Common myeloid progenitor, CD34-positive (primary cell): Measurements from ENCODE around the gene HHEX. TPM values are rescaled to one million over a fixed set of nuclear protein-coding genes. Genes with fewer than 3 reads are reported as not detected.
"Not testable (repeated sequence)": the region's sequence is repeated elsewhere in the genome, so short reads cannot be mapped to it uniquely, and the experiment has no call there.

Source experiments
- CTCF ChIA-PET: fragments of 350-600 bp; sonication (Branson Sonifier 250); formaldehyde crosslinking; loops from one replicate; lab custom pipeline; 2021; ENCODE audit warnings: antibody characterized with exemption; lab: Charles Lee
- POLR2A ChIA-PET: fragments of 350-600 bp; sonication (Branson Sonifier 250); formaldehyde crosslinking; loops from one replicate; lab custom pipeline; 2021; ENCODE audit warnings: antibody characterized with exemption; lab: Charles Lee
- DNase-seq, 3 donors: peaks; one replicate each; pipeline versions ENCODE4 v3.0.0 to v3.0.0-alpha.2; 2013
- H3K27ac ChIP-seq, 2 experiments: 1 replicate in 1 of 2; 2 replicates in 1 of 2; pipeline ENCODE4 v1.7.0; 2013; ENCODE audit warnings: inconsistent platforms in 2 of 2, low read length in 2 of 2, mild to moderate bottlenecking in 2 of 2, low read depth in 1 of 2, moderate library complexity in 1 of 2; ENCODE audit not compliant: severe bottlenecking in 2 of 2, insufficient read depth in 1 of 2, poor library complexity in 1 of 2
- H3K27me3 ChIP-seq, 5 experiments: replicated peaks in 2 of 5; 1 replicate in 3 of 5; 2 replicates in 2 of 5; pipeline versions ENCODE4 v1.6.1 to v1.7.0; 2013; ENCODE audit warnings: low read length in 4 of 5, mild to moderate bottlenecking in 2 of 5, moderate library complexity in 2 of 5, inconsistent platforms in 1 of 5; ENCODE audit not compliant: insufficient read depth in 5 of 5, control insufficient read depth in 4 of 5
- H3K36me3 ChIP-seq, 4 experiments: 1 replicate in 2 of 4; 2 replicates in 2 of 4; pipeline versions ENCODE4 v1.6.1 to v1.7.0; 2013; ENCODE audit warnings: low read length in 3 of 4, control low read depth in 1 of 4, mild to moderate bottlenecking in 1 of 4; ENCODE audit not compliant: control insufficient read depth in 4 of 4, insufficient read depth in 4 of 4
- H3K4me1 ChIP-seq, 4 experiments: 1 replicate in 3 of 4; 2 replicates in 1 of 4; pipeline versions ENCODE4 v1.6.1 to v1.7.1; 2013; ENCODE audit warnings: low read length in 3 of 4, mild to moderate bottlenecking in 3 of 4, control low read depth in 1 of 4, inconsistent platforms in 1 of 4, moderate library complexity in 1 of 4; ENCODE audit not compliant: control insufficient read depth in 4 of 4, insufficient read depth in 4 of 4; ENCODE audit errors: control extremely low read depth in 1 of 4
- H3K4me3 ChIP-seq, 7 experiments: 1 replicate in 4 of 7; 2 replicates in 3 of 7; pipeline versions ENCODE4 v1.5.1 to v1.7.0; 2013; ENCODE audit warnings: mild to moderate bottlenecking in 7 of 7, low read length in 6 of 7, moderate library complexity in 6 of 7, inconsistent platforms in 2 of 7, low read depth in 2 of 7, control low read depth in 1 of 7; ENCODE audit not compliant: insufficient read depth in 4 of 7, control insufficient read depth in 1 of 7; ENCODE audit errors: extremely low read depth in 1 of 7
- H3K9me3 ChIP-seq, 5 experiments: 1 replicate in 4 of 5; 2 replicates in 1 of 5; pipeline versions ENCODE4 v1.6.1 to v1.7.1; 2013; ENCODE audit warnings: low read length in 4 of 5, mild to moderate bottlenecking in 2 of 5, inconsistent platforms in 1 of 5, low read depth in 1 of 5, moderate library complexity in 1 of 5; ENCODE audit not compliant: control insufficient read depth in 4 of 5, insufficient read depth in 2 of 5; ENCODE audit errors: control extremely low read depth in 1 of 5
- WGBS: methylation state at CpG from one replicate; pipeline ENCODE4 v1.1.5; 2013; ENCODE audit not compliant: insufficient coverage; 5-methylcytosine and 5-hydroxymethylcytosine counted together
- polyA plus RNA-seq: library from polyadenylated mRNA; unstranded; fragments of 120-200 nt; gene quantifications from one replicate; pipeline ENCODE4 v1.2.1, GENCODE V29; 2013

HHEX gene
- 160 TPM for polyA plus RNA-seq

DNA sequence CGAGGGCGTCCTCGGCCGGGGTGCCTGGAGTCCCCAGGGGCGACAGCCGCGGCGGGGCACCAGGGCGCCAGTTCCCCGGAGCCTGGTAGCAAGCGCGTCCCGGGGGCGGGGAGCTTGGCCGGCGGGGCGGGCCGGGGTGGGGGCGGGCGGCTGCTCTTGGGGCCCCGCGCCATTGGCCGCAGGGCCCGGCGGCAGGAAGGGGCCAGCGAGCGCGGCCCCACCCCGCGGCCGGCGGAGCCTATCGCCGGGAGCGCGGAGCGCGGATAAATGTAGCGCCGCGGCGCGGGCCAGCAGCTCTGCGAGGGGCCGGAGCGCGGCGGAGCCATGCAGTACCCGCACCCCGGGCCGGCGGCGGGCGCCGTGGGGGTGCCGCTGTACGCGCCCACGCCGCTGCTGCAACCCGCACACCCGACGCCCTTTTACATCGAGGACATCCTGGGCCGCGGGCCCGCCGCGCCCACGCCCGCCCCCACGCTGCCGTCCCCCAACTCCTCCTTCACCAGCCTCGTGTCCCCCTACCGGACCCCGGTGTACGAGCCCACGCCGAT is at the start of gene HHEX:
Gene HHEX, plus strand, starts transcription at position 293 of the 548 bp plus-strand sequence. Its CDS starts 32 bp downstream, at position 325.
- under 1% methylated on average over 62 of the region's 79 CpGs for WGBS
- H3K27ac ChIP-seq = peak within 1 kb of the TSS; percentile 88 to 95
- POLR2A ChIA-PET = interaction anchor here (0.7 to 3.4 kb wide), 10 partner anchors 9 to 177 kb away, joined by 3 to 38 read pairs (median 6); partner anchors contain the start of gene EXOC6
- peak; percentile 75 to 91 (median 84) for DNase-seq
- peaks cover 3 to 23% (median 10%) of the 10 kb centered on the region in 5 experiments for H3K9me3 ChIP-seq
- no peaks in the 10 kb centered on the region for H3K27me3 ChIP-seq
- H3K36me3 ChIP-seq = peaks cover 4 to 31% (median 17%) of the 10 kb centered on the region in 4 experiments
- H3K4me3 ChIP-seq = peak within 1 kb of the TSS; percentile 72 to 86 (median 76)
- peaks cover 21 to 54% (median 37%) of the 10 kb centered on the region in 4 experiments for H3K4me1 ChIP-seq
- CTCF ChIA-PET = interaction anchor here (0.8 to 2.7 kb wide), 11 partner anchors 8 to 191 kb away, joined by 3 to 25 read pairs (median 4); partner anchors contain the start of gene IDE

DNA sequence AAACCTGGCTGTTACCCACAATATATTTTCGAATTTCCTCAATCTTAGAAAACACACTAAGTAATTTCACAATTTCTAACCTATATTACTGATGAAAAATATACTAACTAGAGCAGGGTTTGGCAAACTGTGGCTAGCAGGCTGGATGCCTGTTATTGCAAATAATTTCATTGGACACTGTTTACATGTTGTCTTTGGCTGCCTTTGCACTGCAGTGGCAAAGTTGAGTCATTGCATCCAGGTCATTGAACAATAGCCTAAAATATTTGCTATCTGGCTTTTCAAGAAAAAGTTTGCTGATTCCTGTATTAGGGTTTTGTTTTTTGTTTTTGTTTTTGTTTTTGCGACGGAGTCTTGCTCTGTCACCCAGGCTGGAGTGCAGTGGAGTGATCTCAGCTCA is 49.6 kb upstream of the HHEX start:
- POLR2A ChIA-PET = no interaction called here
- CTCF ChIA-PET = interaction anchor here (1.6 kb wide), 1 partner anchor 13 kb away, joined by 4 read pairs; no protein-coding TSS in a partner anchor
- Histone ChIP-seq H3K27me3 (no peaks in the 10 kb centered on the region), H3K9me3 (peaks cover 0 to 7% (median 0%) of the 10 kb centered on the region in 5 experiments), H3K4me1 (no peaks in the 10 kb centered on the region), H3K36me3 (peaks cover 8 to 52% (median 27%) of the 10 kb centered on the region in 4 experiments), H3K4me3 (no peak overlapping the region), H3K27ac (no peak overlapping the region)
- 100% methylated on average over 2 of the region's 3 CpGs for WGBS
- DNase-seq = no peak

DNA sequence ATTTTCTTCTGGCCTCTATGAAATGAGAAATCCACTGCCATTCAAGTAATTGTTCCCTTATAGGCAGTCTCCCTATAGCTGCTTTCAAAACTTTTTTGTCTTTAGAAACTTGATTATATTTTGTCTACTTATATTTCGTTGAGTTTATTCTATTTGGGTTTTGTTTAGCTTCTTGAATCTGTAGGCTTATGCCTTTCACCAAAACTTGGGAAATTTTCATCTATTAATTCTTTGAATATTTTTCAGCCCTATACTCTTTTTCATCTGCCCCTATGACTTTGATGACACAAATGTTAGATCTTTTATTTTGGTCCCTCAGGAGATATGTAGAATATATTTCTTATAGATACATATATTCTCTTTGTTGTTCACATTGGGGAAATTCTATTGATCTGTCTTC is 48.3 kb upstream of the HHEX start:
- WGBS = no CpG with 5 or more reads among the region's 1 CpG
- Histone ChIP-seq H3K27ac (no peak overlapping the region), H3K9me3 (peaks cover 0 to 7% (median 0%) of the 10 kb centered on the region in 5 experiments), H3K4me1 (no peaks in the 10 kb centered on the region), H3K27me3 (no peaks in the 10 kb centered on the region), H3K36me3 (peaks cover 11 to 50% (median 26%) of the 10 kb centered on the region in 4 experiments), H3K4me3 (no peak overlapping the region)
- no peak for DNase-seq
- POLR2A ChIA-PET = no interaction called here
- CTCF ChIA-PET = interaction anchor here (0.9 to 1.4 kb wide), 2 partner anchors 38 to 43 kb away, joined by 3 to 4 read pairs; no protein-coding TSS in a partner anchor

DNA sequence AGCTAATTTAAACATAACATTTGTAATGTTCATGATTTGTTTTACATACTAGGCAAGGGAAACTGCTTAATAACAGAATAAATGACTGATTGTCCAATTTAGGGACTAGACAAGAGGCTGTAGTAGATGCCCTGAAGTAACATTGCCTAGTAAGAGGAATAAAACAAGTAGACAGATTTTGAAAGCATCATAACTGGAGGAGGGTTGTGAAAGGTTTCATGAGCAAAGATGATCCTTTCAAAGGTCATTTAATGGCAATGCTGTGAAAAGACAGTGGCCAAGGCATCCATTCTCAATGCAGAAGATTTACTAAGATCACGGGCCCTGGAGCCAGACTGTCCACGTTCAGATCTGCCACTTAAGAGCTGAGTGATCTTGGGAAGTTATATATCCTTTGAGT is 44.8 kb upstream of the HHEX start:
- ChIA-PET CTCF (interaction anchor here (1.0 to 1.6 kb wide), 8 partner anchors 10 to 236 kb away, joined by 3 to 5 read pairs (median 3); no protein-coding TSS in a partner anchor), POLR2A (no interaction called here)
- no CpG with 5 or more reads among the region's 2 CpGs for WGBS
- peaks cover 15 to 57% (median 31%) of the 10 kb centered on the region in 4 experiments for H3K36me3 ChIP-seq
- DNase-seq = no peak
- peaks cover 0 to 7% (median 0%) of the 10 kb centered on the region in 5 experiments for H3K9me3 ChIP-seq
- H3K4me3 ChIP-seq = no peak overlapping the region
- H3K27ac ChIP-seq = no peak overlapping the region
- H3K4me1 ChIP-seq = no peaks in the 10 kb centered on the region
- no peaks in the 10 kb centered on the region for H3K27me3 ChIP-seq

DNA sequence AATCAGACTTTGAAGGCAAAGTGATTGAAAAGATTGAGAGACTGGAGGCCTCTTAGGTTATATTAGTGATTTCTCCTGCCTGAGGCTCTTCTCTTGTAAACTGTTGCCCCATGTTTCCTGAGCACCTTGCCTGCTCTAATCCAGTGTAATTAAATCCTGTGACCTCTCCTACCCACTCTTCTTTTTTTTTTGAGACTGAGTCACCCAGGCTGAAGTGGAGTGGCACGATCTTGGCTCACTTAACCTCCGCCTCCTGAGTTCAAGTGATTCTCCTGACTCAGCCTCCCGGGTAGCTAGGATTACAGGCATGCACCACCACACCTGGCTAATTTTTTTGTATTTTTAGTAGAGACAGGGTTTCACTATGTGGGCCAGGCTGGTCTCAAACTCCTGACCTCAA is 38.9 kb upstream of the HHEX start:
- H3K4me1 ChIP-seq, H3K4me3 ChIP-seq, DNase-seq, POLR2A ChIA-PET, H3K27ac ChIP-seq, H3K27me3 ChIP-seq, CTCF ChIA-PET, H3K9me3 ChIP-seq: not testable (repeated sequence)
- H3K36me3 ChIP-seq = peaks cover 11 to 83% (median 28%) of the 10 kb centered on the region in 4 experiments
- WGBS = 100% methylated on average over 2 of the region's 3 CpGs

DNA sequence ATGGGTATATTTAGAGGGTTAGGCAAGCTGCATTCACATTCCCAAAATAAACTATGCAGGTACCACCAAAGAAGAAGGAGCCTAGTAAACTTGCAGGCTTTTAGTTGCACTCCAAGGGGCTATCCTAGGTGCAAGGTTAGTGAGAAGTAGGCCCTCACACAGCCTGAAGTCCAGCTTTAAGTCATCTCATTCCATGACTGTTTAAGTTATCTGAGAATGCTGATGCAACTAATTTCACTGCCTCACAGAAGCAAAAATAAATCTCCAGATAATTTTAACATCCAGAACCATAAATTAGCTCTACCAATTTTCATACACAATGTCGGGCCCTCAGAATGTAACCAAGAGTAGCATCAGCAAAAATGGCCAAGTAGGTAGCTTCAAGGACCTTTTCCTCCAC is 34.3 kb upstream of the HHEX start:
- Histone ChIP-seq H3K36me3 (peaks cover 0 to 45% (median 7%) of the 10 kb centered on the region in 4 experiments), H3K4me1 (no peaks in the 10 kb centered on the region), H3K4me3 (no peak overlapping the region), H3K27ac (no peak overlapping the region), H3K27me3 (no peaks in the 10 kb centered on the region), H3K9me3 (peaks cover 0 to 2% (median 0%) of the 10 kb centered on the region in 5 experiments)
- ChIA-PET POLR2A (no interaction called here), CTCF (interaction anchor here (1.3 to 1.7 kb wide), 2 partner anchors 10 to 224 kb away, joined by 3 to 5 read pairs; no protein-coding TSS in a partner anchor)
- DNase-seq = no peak
- WGBS = 100% methylated on average over 1 of the region's 1 CpG
